Smooth muscle cell (in vitro differentiated cells): ENCODE results near the gene HJURP. TPM values are rescaled to one million over a fixed set of nuclear protein-coding genes. Genes with fewer than 3 reads are reported as not detected.

Experiments
- DNase-seq: peaks from one replicate; lab custom pipeline; 2025; ENCODE audit not compliant: unreplicated experiment; lab: John Stamatoyannopoulos, UW
- H2AFZ ChIP-seq: fragments of 200-600 bp; sonication (generic); 2 replicates; pipeline ENCODE4 v1.6.0; 2016; ENCODE audit warnings: antibody characterized with exemption, low read depth, mild to moderate bottlenecking
- H3F3A ChIP-seq: fragments of 200-600 bp; sonication (generic); 2 replicates; pipeline ENCODE4 v1.6.0; 2017; ENCODE audit warnings: antibody characterized with exemption, low read depth
- H3K27ac ChIP-seq: fragments of 200-600 bp; sonication (generic); 2 replicates; pipeline ENCODE4 v1.5.1; 2016; ENCODE audit warnings: low read depth, mild to moderate bottlenecking
- H3K27me3 ChIP-seq: fragments of 200-600 bp; sonication (generic); 2 replicates; pipeline ENCODE4 v1.6.1; 2016; ENCODE audit warnings: low read depth, mild to moderate bottlenecking
- H3K36me3 ChIP-seq: fragments of 200-600 bp; sonication (generic); 2 replicates; pipeline ENCODE4 v1.5.1; 2016; ENCODE audit warnings: low read depth
- H3K4me1 ChIP-seq: fragments of 200-600 bp; sonication (generic); 2 replicates; pipeline ENCODE4 v1.5.1; 2016; ENCODE audit warnings: low read depth
- H3K4me2 ChIP-seq: fragments of 200-600 bp; sonication (generic); 2 replicates; pipeline ENCODE4 v1.6.0; 2016; ENCODE audit warnings: mild to moderate bottlenecking
- H3K4me3 ChIP-seq: fragments of 200-600 bp; sonication (generic); 2 replicates; pipeline ENCODE4 v1.5.1; 2016; ENCODE audit warnings: mild to moderate bottlenecking
- H3K79me2 ChIP-seq: fragments of 200-600 bp; sonication (generic); 2 replicates; pipeline ENCODE4 v1.6.0; 2016; ENCODE audit warnings: low read depth, mild to moderate bottlenecking
- H3K9ac ChIP-seq: fragments of 200-600 bp; sonication (generic); 2 replicates; pipeline ENCODE4 v1.6.0; 2016; ENCODE audit warnings: low read depth
- H3K9me3 ChIP-seq: fragments of 200-600 bp; sonication (generic); replicated peaks from 2 replicates; pipeline ENCODE4 v1.5.1; 2016; ENCODE audit warnings: low read depth
- H4K20me1 ChIP-seq: fragments of 200-600 bp; sonication (generic); 2 replicates; pipeline ENCODE4 v1.6.0; 2016; ENCODE audit warnings: low read depth
- WGBS: methylation state at CpG from one replicate; pipeline ENCODE4 v1.1.7; 2016; ENCODE audit warnings: low lambda C conversion rate; 5-methylcytosine and 5-hydroxymethylcytosine counted together
- polyA plus RNA-seq: library from polyadenylated mRNA; unstranded; fragments of >200 nt; fragmentation: Nextera tagmentation; extraction: Ambion mirVana; gene quantifications from 2 replicates; pipeline ENCODE4 v1.2.1, GENCODE V29; 2016
- total RNA-seq: library from RNA; depleted of rRNA; stranded (reverse); fragments of >200 nt; gene quantifications from 2 replicates; pipeline ENCODE4 v1.2.3, GENCODE V29; 2014
- TF ChIP-seq, protein P1 (sequence below): fragments of 200-600 bp; sonication (generic); IDR thresholded peaks from 2 replicates; pipeline ENCODE4 v1.5.1; 2017; ENCODE audit warnings: borderline replicate concordance, mild to moderate bottlenecking, antibody characterized with exemption; ENCODE audit not compliant: insufficient read depth, poor library complexity, severe bottlenecking

Gene HJURP
- total and polyA plus RNA-seq, 2 experiments from 2014 or later: 7.9 to 19.5 TPM

DNA sequence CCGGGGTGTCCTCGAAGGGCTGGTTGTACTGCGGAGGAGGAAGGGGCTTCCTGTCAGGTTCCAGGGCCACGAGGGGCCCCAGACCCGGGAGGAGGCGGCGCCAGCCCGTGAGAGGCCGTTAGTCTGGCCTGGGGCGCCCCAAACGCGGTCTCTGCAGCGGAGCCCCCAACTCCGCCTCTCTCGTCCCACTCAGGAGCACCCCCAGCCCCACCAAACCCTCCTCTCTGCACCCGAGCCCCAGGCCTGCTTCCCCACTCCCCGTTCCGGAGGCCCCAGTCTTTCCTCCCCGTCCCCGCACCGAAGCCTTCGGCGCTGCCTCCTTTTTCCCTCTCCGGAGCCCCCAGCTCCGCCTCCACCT, 473 bp downstream of the HJURP start:
- no peak overlapping the region for H3K27ac ChIP-seq
- no peaks in the 10 kb centered on the region for H3F3A ChIP-seq
- peak overlapping the region; percentile 91 for H3K4me3 ChIP-seq
- no peaks in the 10 kb centered on the region for H3K36me3 ChIP-seq
- peak overlapping the region; percentile 96 for H2AFZ ChIP-seq
- no peaks in the 10 kb centered on the region for H3K9me3 ChIP-seq
- peaks cover 17% of the 10 kb centered on the region for H3K4me1 ChIP-seq
- H4K20me1 ChIP-seq: no peaks in the 10 kb centered on the region
- TF ChIP-seq, protein P1, sequence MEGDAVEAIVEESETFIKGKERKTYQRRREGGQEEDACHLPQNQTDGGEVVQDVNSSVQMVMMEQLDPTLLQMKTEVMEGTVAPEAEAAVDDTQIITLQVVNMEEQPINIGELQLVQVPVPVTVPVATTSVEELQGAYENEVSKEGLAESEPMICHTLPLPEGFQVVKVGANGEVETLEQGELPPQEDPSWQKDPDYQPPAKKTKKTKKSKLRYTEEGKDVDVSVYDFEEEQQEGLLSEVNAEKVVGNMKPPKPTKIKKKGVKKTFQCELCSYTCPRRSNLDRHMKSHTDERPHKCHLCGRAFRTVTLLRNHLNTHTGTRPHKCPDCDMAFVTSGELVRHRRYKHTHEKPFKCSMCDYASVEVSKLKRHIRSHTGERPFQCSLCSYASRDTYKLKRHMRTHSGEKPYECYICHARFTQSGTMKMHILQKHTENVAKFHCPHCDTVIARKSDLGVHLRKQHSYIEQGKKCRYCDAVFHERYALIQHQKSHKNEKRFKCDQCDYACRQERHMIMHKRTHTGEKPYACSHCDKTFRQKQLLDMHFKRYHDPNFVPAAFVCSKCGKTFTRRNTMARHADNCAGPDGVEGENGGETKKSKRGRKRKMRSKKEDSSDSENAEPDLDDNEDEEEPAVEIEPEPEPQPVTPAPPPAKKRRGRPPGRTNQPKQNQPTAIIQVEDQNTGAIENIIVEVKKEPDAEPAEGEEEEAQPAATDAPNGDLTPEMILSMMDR: no peak
- DNase-seq: no peak
- 0% methylated on average over 5 of the region's 25 CpGs for WGBS
- H3K79me2 ChIP-seq: peaks cover 42% of the 10 kb centered on the region
- H3K27me3 ChIP-seq: no peaks in the 10 kb centered on the region
- H3K9ac ChIP-seq: peak overlapping the region; percentile 50
- peak overlapping the region; percentile 95 for H3K4me2 ChIP-seq

DNA sequence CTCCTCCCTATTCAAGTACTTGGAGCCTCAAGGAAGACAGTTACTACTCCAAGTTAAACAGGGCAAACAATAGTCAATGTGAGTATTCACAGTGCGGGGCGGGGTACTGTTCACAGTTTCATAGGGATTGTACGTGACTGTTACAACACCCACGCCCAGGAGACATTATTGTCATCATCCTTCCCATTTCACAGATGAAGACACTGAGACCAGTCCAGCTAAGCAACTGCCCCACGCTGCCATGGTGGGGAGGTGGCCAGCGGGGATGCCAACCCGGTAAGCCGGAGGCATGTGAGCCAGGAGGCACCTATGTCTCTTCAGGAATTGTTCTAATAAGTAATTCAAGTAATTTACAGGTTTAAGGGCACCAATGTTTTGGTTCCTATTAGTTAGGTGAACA, 982 bp downstream of the HJURP start:
- Histone ChIP-seq H3K4me2 (peak overlapping the region; percentile 95), H3K4me3 (peak overlapping the region; percentile 91), H3F3A (no peaks in the 10 kb centered on the region), H2AFZ (peak overlapping the region; percentile 96), H3K27me3 (no peaks in the 10 kb centered on the region), H3K4me1 (peaks cover 17% of the 10 kb centered on the region), H3K9me3 (no peaks in the 10 kb centered on the region), H3K9ac (peak overlapping the region; percentile 50), H3K27ac (no peak overlapping the region), H3K36me3 (no peaks in the 10 kb centered on the region), H3K79me2 (peaks cover 42% of the 10 kb centered on the region), H4K20me1 (no peaks in the 10 kb centered on the region)
- WGBS: 35% methylated on average over 8 of the region's 8 CpGs
- DNase-seq: no peak
- TF ChIP-seq, protein P1: no peak

DNA sequence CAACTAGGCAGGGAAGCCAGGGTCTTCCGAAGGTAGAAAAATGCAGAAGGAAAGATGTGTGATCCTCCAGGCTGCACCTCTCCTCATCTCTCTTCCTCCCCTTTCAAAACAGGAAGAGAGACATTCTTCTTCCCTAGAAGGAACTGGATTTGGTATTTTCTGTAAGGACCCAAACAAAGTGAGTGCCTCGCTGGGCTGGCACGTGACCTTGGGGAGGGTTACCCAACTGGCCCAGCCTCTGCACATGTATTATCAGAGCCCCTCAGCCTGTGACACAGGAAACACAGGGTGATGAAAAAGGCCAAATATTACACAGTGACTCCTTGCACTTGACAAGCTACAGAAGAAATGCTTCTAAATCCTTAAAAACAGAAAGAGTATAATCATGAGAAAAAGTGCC, 2.3 kb downstream of the HJURP start:
- H2AFZ ChIP-seq: no peak overlapping the region
- no peaks in the 10 kb centered on the region for H3F3A ChIP-seq
- no peak overlapping the region for H3K4me3 ChIP-seq
- no peaks in the 10 kb centered on the region for H3K27me3 ChIP-seq
- H3K79me2 ChIP-seq: peaks cover 42% of the 10 kb centered on the region
- no peak overlapping the region for H3K9ac ChIP-seq
- H3K4me1 ChIP-seq: peaks cover 17% of the 10 kb centered on the region
- H3K9me3 ChIP-seq: no peaks in the 10 kb centered on the region
- TF ChIP-seq, protein P1: no peak
- no peak overlapping the region for H3K27ac ChIP-seq
- H3K4me2 ChIP-seq: no peak overlapping the region
- no peaks in the 10 kb centered on the region for H3K36me3 ChIP-seq
- DNase-seq: no peak
- H4K20me1 ChIP-seq: no peaks in the 10 kb centered on the region
- WGBS: 84% methylated on average over 3 of the region's 3 CpGs

DNA sequence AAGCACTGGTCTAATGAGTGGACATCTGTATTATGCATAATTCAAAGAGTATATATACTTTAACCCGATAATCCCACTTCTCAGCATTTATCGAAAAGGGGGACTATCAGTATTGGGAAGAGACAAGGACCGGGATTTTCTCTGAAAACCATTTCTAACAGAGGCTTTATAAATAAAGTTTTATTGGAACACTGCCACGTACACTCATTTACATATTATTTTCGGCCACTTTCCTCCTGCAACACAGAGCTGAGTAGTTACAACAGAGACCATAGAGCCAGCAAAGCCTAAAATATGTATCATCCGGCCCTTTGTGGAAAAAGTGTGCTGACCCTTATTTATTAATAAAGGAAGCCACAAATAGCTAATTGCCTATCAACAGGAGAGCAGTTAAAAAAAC, 3.2 kb downstream of the HJURP start:
- WGBS: 97% methylated on average over 6 of the region's 6 CpGs
- H3K4me1 ChIP-seq: peaks cover 17% of the 10 kb centered on the region
- peaks cover 42% of the 10 kb centered on the region for H3K79me2 ChIP-seq
- no peak overlapping the region for H3K27ac ChIP-seq
- no peak overlapping the region for H3K9ac ChIP-seq
- no peaks in the 10 kb centered on the region for H3K9me3 ChIP-seq
- H3K36me3 ChIP-seq: no peaks in the 10 kb centered on the region
- H3F3A ChIP-seq: no peaks in the 10 kb centered on the region
- no peaks in the 10 kb centered on the region for H3K27me3 ChIP-seq
- H2AFZ ChIP-seq: no peak overlapping the region
- no peak for DNase-seq
- H3K4me2 ChIP-seq: no peak overlapping the region
- no peaks in the 10 kb centered on the region for H4K20me1 ChIP-seq
- no peak overlapping the region for H3K4me3 ChIP-seq
- TF ChIP-seq, protein P1: no peak
